Choroid plexus epithelial cell (primary cell): Measurements from ENCODE around the gene ATP2B2.
A peak's percentile ranks its signal among the peaks of the same experiment; 100 is the strongest.

Experiments
- DNase-seq: peaks from one replicate; pipeline ENCODE4 v3.0.0-alpha.2; 2010; ENCODE audit warnings: low read depth
- H3K4me3 ChIP-seq: 2 replicates; pipeline ENCODE4 v1.5.1; 2011; ENCODE audit warnings: low read depth, mild to moderate bottlenecking, control low read depth, low read length, moderate library complexity
- CTCF ChIP-seq: conservative IDR thresholded peaks from 2 replicates; pipeline ENCODE4 v1.5.1; 2011; ENCODE audit warnings: low read depth, mild to moderate bottlenecking, control low read depth, inconsistent platforms, low read length, moderate library complexity

The ATP2B2 gene

GRCh38 chr3:10404377-10404776, 101.0 kb downstream of the ATP2B2 start:
- no peak for DNase-seq
- no peak overlapping the region for H3K4me3 ChIP-seq
- TF ChIP-seq CTCF: no peak

- no peak for TF ChIP-seq CTCF
- no peak overlapping the region for H3K4me3 ChIP-seq
- DNase-seq: no peak
Observed at GRCh38 chr3:10401990-10402761, 103.2 kb downstream of the ATP2B2 start.

- no peak for DNase-seq
- H3K4me3 ChIP-seq: no peak overlapping the region
- no peak for TF ChIP-seq CTCF
Observed at GRCh38 chr3:10400749-10401495, 104.5 kb downstream of the ATP2B2 start.

GRCh38 chr3:10400050-10400748, 105.2 kb downstream of the ATP2B2 start:
- no peak for TF ChIP-seq CTCF
- DNase-seq: peak; percentile 36
- no peak overlapping the region for H3K4me3 ChIP-seq

- no peak overlapping the region for H3K4me3 ChIP-seq
- DNase-seq: no peak
- TF ChIP-seq CTCF: no peak
Observed at GRCh38 chr3:10399634-10400033, 105.8 kb downstream of the ATP2B2 start.

- no peak for TF ChIP-seq CTCF
- no peak overlapping the region for H3K4me3 ChIP-seq
- peak; percentile 19 for DNase-seq
Observed at GRCh38 chr3:10398341-10398740, 107.0 kb downstream of the ATP2B2 start.
